ENCODE data around the gene HEATR5B. TPM values are rescaled to one million over a fixed set of nuclear protein-coding genes. Genes with fewer than 3 reads are reported as not detected.

The HEATR5B gene
- total RNA-seq, 1 donor from 2014 or later, result 15.7 TPM

DNA sequence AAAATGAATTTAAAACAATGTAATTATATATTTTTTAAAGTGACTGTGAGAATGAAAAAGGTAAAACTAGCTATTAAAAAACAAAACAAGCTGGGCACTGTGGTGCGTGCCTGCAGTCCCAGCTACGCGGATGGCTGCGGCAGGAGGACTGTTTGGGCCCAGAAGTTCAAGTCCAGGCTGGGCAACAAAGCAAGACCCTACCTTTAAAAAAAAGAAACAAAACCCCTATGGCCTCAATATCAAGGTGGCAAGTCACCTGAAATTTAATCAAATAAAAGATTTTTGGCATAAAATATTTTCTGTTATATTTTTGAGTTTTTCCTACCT, 70.9 kb downstream of the HEATR5B start:
- no peak overlapping the region for H3K27ac Mint-ChIP-seq (ENCODE audit: unreplicated experiment)

DNA sequence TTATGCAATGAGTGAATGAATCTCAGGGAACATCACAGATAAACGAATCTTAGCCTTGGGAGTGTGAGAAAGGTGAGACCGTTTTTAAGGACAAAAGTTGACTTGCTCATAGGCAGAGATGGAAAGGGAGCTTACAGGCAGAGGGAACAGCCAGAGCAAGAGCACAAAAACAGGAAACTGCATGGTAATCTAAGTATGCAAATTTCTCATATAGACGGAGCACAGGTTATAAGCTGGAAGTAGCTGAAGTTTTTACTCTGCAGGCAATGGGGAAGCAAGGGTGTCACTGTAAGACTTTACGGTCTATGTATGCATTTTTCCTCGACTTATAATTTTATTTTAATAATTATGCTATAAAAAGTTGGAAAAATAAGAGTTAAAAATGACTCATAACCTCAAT, 73.0 kb downstream of the HEATR5B start:
- Histone ChIP-seq H3K4me1 (ENCODE audit: insufficient read depth, low read length) (no peaks in the 10 kb centered on the region), H3K27ac (ENCODE audit: low read depth, low read length) (no peak overlapping the region), H3K79me2 (ENCODE audit: insufficient read depth, low read length) (no peaks in the 10 kb centered on the region), H3K9ac (ENCODE audit: low read length) (no peak overlapping the region), H3K4me3 (ENCODE audit: insufficient read depth, low read depth, low read length) (no peak overlapping the region), H3K27me3 (ENCODE audit: insufficient read depth, low read length) (no peaks in the 10 kb centered on the region), H3K36me3 (ENCODE audit: insufficient read depth, low read length) (peaks cover 18% of the 10 kb centered on the region), H3K4me2 (ENCODE audit: low read length) (no peak overlapping the region), H3K9me3 (ENCODE audit: insufficient read depth, low read depth, low read length) (no peaks in the 10 kb centered on the region), H4K20me1 (ENCODE audit: insufficient read depth, low read length) (no peaks in the 10 kb centered on the region), H2AFZ (ENCODE audit: low read depth, low read length) (no peak overlapping the region)
- no peak for FAIRE-seq
- TF ChIP-seq, protein P1, sequence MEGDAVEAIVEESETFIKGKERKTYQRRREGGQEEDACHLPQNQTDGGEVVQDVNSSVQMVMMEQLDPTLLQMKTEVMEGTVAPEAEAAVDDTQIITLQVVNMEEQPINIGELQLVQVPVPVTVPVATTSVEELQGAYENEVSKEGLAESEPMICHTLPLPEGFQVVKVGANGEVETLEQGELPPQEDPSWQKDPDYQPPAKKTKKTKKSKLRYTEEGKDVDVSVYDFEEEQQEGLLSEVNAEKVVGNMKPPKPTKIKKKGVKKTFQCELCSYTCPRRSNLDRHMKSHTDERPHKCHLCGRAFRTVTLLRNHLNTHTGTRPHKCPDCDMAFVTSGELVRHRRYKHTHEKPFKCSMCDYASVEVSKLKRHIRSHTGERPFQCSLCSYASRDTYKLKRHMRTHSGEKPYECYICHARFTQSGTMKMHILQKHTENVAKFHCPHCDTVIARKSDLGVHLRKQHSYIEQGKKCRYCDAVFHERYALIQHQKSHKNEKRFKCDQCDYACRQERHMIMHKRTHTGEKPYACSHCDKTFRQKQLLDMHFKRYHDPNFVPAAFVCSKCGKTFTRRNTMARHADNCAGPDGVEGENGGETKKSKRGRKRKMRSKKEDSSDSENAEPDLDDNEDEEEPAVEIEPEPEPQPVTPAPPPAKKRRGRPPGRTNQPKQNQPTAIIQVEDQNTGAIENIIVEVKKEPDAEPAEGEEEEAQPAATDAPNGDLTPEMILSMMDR (IDR thresholded peaks at IDR 0.05; ENCODE audit: insufficient read depth, low read depth, low read length), result no peak
- TF ChIP-seq EZH2 (IDR thresholded peaks at IDR 0.05; ENCODE audit: insufficient read depth, low read length), result no peak
- no peaks in the 10 kb centered on the region for H3K9me3 Mint-ChIP-seq (ENCODE audit: unreplicated experiment)
- H3K4me1 Mint-ChIP-seq (ENCODE audit: low read depth, unreplicated experiment), result no peaks in the 10 kb centered on the region
- no peaks in the 10 kb centered on the region for H3K27me3 Mint-ChIP-seq (ENCODE audit: low read depth, unreplicated experiment)
- no peak for DNase-seq (ENCODE audit: low read depth)
- no peak overlapping the region for H3K27ac Mint-ChIP-seq (ENCODE audit: unreplicated experiment)
- H3K36me3 Mint-ChIP-seq (ENCODE audit: low read depth, unreplicated experiment), result no peaks in the 10 kb centered on the region
- H3K4me3 Mint-ChIP-seq (ENCODE audit: unreplicated experiment), result no peak overlapping the region

More for the DNA sequence above, 70.9 kb downstream of the HEATR5B start:
- Histone ChIP-seq H3K4me3 (ENCODE audit: insufficient read depth, low read depth, low read length) (no peak overlapping the region), H3K4me2 (ENCODE audit: low read length) (no peak overlapping the region), H3K79me2 (ENCODE audit: insufficient read depth, low read length) (no peaks in the 10 kb centered on the region), H3K9ac (ENCODE audit: low read length) (no peak overlapping the region), H3K27me3 (ENCODE audit: insufficient read depth, low read length) (no peaks in the 10 kb centered on the region), H3K9me3 (ENCODE audit: insufficient read depth, low read depth, low read length) (no peaks in the 10 kb centered on the region), H3K27ac (ENCODE audit: low read depth, low read length) (no peak overlapping the region), H2AFZ (ENCODE audit: low read depth, low read length) (no peak overlapping the region), H3K36me3 (ENCODE audit: insufficient read depth, low read length) (peaks cover 19% of the 10 kb centered on the region), H4K20me1 (ENCODE audit: insufficient read depth, low read length) (no peaks in the 10 kb centered on the region), H3K4me1 (ENCODE audit: insufficient read depth, low read length) (no peaks in the 10 kb centered on the region)
- DNase-seq (ENCODE audit: low read depth) (no peak), FAIRE-seq (no peak)
- Mint-ChIP-seq H3K36me3 (ENCODE audit: low read depth, unreplicated experiment) (no peaks in the 10 kb centered on the region), H3K4me3 (ENCODE audit: unreplicated experiment) (no peak overlapping the region), H3K4me1 (ENCODE audit: low read depth, unreplicated experiment) (no peaks in the 10 kb centered on the region), H3K27me3 (ENCODE audit: low read depth, unreplicated experiment) (no peaks in the 10 kb centered on the region), H3K9me3 (ENCODE audit: unreplicated experiment) (no peaks in the 10 kb centered on the region)
- no peak for TF ChIP-seq EZH2 (IDR thresholded peaks at IDR 0.05; ENCODE audit: insufficient read depth, low read length)

DNA sequence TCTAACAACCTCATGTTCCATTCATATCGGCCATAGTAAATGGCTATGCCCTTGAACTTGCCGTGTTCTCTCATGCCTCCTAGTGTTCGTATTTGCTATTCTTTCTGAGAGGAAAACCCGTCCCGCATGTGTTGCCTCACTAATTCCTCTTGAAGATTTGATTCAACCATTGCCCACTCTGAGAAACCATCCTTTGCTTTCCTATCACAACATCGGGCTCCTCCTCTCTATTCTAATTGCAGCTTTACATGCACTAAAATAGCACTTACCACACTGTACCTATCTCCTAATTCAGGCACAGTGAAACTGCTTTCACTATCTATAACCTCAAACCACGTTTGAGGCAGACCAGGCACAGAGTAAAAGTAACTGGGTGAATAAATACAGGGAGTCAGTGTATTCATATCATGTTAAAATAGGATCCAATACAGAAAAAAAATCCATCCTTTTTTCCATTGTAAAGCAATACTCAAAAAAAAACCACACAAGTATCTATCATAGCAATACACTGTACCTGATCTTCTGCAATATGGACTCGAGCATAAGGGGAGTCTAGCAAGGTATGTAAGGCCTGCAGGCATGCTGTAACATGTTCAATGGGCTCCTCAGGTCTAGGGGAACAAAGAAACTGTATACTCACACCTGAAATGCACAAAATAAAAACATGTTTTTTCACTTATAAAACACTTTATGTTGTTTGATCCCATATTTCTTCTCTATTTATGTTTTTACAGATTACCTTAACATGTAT, 78.9 kb downstream of the HEATR5B start:
- Mint-ChIP-seq H3K9me3 (ENCODE audit: unreplicated experiment) (no peaks in the 10 kb centered on the region), H3K4me3 (ENCODE audit: unreplicated experiment) (no peak overlapping the region), H3K4me1 (ENCODE audit: low read depth, unreplicated experiment) (no peaks in the 10 kb centered on the region), H3K27ac (ENCODE audit: unreplicated experiment) (no peak overlapping the region), H3K27me3 (ENCODE audit: low read depth, unreplicated experiment) (no peaks in the 10 kb centered on the region), H3K36me3 (ENCODE audit: low read depth, unreplicated experiment) (peaks cover 3% of the 10 kb centered on the region)
- no peak overlapping the region for H2AFZ ChIP-seq (ENCODE audit: low read depth, low read length)
- H3K4me1 ChIP-seq (ENCODE audit: insufficient read depth, low read length), result peaks cover 9% of the 10 kb centered on the region
- no peak overlapping the region for H3K4me2 ChIP-seq (ENCODE audit: low read length)
- DNase-seq (ENCODE audit: low read depth) (no peak), FAIRE-seq (no peak)
- H4K20me1 ChIP-seq (ENCODE audit: insufficient read depth, low read length), result no peaks in the 10 kb centered on the region
- H3K79me2 ChIP-seq (ENCODE audit: insufficient read depth, low read length), result no peaks in the 10 kb centered on the region
- H3K9ac ChIP-seq (ENCODE audit: low read length), result no peak overlapping the region
- H3K4me3 ChIP-seq (ENCODE audit: insufficient read depth, low read depth, low read length), result no peak overlapping the region
- peaks cover 33% of the 10 kb centered on the region for H3K36me3 ChIP-seq (ENCODE audit: insufficient read depth, low read length)
- H3K9me3 ChIP-seq (ENCODE audit: insufficient read depth, low read depth, low read length), result no peaks in the 10 kb centered on the region
- H3K27me3 ChIP-seq (ENCODE audit: insufficient read depth, low read length), result no peaks in the 10 kb centered on the region
- TF ChIP-seq EZH2 (IDR thresholded peaks at IDR 0.05; ENCODE audit: insufficient read depth, low read length), result no peak
- TF ChIP-seq, protein P1 (IDR thresholded peaks at IDR 0.05; ENCODE audit: insufficient read depth, low read depth, low read length), result peak; percentile 12
- H3K27ac ChIP-seq (ENCODE audit: low read depth, low read length), result no peak overlapping the region

Measured in astrocyte (in vitro differentiated cells and primary cell).